ENCODE data around the gene SNRNP48.

DNA sequence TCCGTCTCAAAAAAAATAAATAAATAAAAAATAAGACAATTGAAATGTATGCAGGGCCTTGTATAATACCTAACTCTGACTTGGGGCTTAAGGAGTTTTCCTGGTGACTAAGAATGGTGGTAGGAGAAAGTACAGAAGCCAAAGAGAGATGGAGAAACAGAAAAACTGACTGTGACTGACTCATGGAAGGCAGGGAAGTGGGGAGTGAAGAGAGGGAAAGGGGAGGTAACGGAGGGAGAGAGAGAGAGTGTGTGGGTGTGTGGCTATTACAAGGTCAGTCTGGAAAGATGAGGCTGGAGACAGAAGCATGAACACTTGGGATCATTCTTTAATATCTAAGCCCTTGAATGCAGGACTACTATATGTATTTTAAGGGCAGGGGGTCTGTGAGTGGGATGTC, 38.5 kb downstream of the SNRNP48 start:
- TF ChIP-seq, protein P1, sequence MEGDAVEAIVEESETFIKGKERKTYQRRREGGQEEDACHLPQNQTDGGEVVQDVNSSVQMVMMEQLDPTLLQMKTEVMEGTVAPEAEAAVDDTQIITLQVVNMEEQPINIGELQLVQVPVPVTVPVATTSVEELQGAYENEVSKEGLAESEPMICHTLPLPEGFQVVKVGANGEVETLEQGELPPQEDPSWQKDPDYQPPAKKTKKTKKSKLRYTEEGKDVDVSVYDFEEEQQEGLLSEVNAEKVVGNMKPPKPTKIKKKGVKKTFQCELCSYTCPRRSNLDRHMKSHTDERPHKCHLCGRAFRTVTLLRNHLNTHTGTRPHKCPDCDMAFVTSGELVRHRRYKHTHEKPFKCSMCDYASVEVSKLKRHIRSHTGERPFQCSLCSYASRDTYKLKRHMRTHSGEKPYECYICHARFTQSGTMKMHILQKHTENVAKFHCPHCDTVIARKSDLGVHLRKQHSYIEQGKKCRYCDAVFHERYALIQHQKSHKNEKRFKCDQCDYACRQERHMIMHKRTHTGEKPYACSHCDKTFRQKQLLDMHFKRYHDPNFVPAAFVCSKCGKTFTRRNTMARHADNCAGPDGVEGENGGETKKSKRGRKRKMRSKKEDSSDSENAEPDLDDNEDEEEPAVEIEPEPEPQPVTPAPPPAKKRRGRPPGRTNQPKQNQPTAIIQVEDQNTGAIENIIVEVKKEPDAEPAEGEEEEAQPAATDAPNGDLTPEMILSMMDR (IDR thresholded peaks at IDR 0.05), result no peak
- TF ChIP-seq CREB1 (CRISPR knock-in tag; IDR thresholded peaks at IDR 0.05) (no peak), CREM (CRISPR knock-in tag; IDR thresholded peaks at IDR 0.05) (no peak), TP53 (CRISPR knock-in tag; IDR thresholded peaks at IDR 0.05) (no peak), ELF4 (CRISPR knock-in tag; IDR thresholded peaks at IDR 0.05; ENCODE audit: low read depth) (no peak), CBFB (CRISPR knock-in tag; IDR thresholded peaks at IDR 0.05; ENCODE audit: low read depth) (no peak)
- TF ChIP-seq, protein P2, sequence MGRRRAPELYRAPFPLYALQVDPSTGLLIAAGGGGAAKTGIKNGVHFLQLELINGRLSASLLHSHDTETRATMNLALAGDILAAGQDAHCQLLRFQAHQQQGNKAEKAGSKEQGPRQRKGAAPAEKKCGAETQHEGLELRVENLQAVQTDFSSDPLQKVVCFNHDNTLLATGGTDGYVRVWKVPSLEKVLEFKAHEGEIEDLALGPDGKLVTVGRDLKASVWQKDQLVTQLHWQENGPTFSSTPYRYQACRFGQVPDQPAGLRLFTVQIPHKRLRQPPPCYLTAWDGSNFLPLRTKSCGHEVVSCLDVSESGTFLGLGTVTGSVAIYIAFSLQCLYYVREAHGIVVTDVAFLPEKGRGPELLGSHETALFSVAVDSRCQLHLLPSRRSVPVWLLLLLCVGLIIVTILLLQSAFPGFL (CRISPR knock-in tag; IDR thresholded peaks at IDR 0.05; ENCODE audit: borderline replicate concordance), result no peak
- TF ChIP-seq, protein P3, sequence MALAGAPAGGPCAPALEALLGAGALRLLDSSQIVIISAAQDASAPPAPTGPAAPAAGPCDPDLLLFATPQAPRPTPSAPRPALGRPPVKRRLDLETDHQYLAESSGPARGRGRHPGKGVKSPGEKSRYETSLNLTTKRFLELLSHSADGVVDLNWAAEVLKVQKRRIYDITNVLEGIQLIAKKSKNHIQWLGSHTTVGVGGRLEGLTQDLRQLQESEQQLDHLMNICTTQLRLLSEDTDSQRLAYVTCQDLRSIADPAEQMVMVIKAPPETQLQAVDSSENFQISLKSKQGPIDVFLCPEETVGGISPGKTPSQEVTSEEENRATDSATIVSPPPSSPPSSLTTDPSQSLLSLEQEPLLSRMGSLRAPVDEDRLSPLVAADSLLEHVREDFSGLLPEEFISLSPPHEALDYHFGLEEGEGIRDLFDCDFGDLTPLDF (CRISPR knock-in tag; IDR thresholded peaks at IDR 0.05), result no peak
